ENCODE measurements around the gene SPON1.
"Not testable (repeated sequence)": the region's sequence is repeated elsewhere in the genome, so short reads cannot be mapped to it uniquely, and the experiment has no call there.

The SPON1 gene

GRCh38 chr11:13962562-13963168 lies at the start of gene SPON1:
TSS of gene SPON1 (plus strand) at chr11:13962723. CDS start at chr11:13962905, 182 bp downstream.
- DNase-seq: peak in 40 of 58 donors; percentile 14 to 82 (median 44)

DNA sequence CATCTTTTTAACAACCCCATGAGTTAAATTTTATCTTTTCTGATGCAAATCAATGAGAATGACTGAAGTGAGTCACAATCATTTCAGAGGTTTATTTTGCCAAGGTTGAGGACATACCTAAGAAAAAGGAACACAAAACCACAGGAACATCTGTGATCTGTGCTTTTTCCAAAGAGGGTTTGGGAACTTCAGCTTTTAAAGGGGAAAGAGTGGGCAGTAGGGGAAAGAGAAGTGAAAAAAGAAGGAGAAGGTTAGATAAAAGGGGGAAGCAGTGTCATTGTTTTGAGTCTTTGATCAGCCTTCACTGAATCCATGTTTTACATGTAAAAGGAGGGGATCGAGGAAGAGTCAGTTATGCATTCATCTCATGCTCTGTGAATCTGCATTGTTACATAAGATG lies 45.3 kb upstream of the SPON1 start:
- DNase-seq: no peak

DNA sequence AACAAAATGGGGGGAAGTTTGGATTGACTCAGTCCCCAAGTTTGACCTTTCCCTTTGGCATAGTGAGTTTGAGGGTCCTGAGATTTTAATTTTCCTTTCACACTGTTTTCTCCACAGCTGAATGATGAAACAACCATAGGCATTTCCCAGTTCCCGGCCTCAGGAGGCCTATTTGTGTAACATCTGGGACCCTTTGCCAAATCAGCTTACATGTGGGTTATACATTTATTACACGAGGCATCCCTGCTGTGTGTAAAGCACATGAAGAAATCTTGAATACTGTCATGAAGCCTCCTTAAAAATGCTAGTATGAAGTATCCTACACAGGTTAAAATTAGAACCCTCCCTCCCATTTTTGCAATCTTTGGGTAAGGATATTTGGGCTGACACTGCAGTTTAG lies 44.6 kb upstream of the SPON1 start:
- no peak for DNase-seq

DNA sequence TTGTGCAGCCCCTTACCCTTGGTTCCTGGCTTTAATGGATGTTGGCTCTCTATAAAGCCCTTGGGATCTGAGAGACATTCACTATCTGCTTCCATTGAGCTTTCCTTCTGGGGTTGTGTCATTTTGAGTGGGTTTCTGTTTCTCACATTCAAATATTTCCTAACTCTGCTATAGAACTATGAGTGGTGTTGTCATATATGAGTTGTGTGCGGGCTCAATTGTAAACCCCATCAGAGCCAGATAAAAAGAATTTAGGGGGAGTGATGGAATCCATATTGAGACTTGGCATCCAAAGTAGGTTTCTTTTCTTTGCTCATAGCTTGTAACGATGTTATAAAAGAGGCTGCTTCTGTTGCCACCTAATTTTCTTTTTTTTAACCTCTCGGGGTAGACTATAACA lies 41.8 kb upstream of the SPON1 start:
- no peak for DNase-seq

GRCh38 chr11:13921545-13921944 lies 41.0 kb upstream of the SPON1 start:
- DNase-seq: no peak

- DNase-seq: no peak
Observed at GRCh38 chr11:13923182-13923581, 39.3 kb upstream of the SPON1 start.

GRCh38 chr11:13923716-13924650 lies 38.5 kb upstream of the SPON1 start:
- no peak for DNase-seq

DNA sequence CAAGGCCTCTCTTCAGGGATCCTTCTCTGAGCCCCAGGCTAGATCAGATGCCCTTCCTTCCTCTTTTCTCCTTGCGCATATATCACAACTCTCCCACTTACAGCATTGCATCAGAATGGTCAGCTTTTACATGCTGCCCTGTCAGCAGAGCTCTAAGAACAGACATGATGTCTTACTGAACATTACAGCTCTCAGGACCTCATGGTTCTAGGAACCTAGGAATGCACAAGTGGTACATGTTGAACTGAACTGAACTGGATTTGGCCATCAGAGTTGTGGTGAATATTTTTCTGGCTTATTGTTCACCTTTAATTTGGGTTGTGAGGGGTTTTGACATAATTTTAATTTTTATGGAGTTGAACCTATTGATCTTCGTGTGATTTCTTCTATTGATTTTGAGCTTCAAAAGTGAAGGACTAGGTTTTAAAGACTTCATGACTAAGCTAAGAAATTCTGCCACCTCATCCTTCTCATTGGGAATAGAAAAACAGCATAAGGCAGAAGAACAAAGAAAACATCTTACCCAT lies 37.7 kb upstream of the SPON1 start:
- DNase-seq: peak in 3 of 58 donors; percentile 0 to 5 (median 1)

GRCh38 chr11:13926366-13926765 lies 36.2 kb upstream of the SPON1 start:
- not testable (repeated sequence) for DNase-seq

DNA sequence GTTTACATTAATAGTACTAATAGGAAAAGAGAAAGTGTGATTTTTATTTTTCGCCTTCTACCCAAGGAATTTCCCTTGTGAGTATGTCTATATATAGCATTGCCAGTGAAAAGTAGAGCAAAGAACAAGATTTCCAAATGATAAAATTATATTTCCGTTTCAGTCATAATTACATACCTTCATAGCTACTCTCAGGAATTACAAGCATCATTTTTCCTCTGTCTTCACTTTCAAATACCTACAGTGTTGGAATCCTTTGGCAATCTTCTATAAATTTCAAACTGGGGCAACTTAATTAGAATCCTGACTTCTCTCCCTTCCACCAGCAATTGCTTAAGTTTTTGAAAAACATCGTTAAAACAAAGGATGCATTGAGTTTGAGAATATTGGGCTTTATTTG lies 35.5 kb upstream of the SPON1 start:
- DNase-seq: no peak

DNA sequence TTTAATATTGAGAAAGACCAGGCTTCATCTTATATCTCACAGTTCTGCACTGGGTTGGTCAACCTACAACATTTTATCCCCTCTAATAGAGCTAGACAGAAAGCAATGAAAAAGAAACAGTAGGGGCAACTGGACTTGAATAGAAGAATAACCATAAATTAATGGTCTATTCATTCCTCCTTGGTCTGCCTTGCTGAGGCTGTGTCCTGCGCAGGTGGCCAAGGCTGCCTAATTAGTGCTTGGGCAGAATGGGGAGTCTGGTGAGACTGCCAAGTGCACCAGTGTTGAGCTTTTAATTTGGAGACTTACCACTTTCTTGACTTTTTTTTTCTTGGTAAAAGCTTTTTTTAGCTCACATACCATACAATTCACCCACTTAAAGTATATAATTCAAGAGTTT lies 35.0 kb upstream of the SPON1 start:
- peak in 43 of 58 donors; percentile 0 to 80 (median 39) for DNase-seq

DNA sequence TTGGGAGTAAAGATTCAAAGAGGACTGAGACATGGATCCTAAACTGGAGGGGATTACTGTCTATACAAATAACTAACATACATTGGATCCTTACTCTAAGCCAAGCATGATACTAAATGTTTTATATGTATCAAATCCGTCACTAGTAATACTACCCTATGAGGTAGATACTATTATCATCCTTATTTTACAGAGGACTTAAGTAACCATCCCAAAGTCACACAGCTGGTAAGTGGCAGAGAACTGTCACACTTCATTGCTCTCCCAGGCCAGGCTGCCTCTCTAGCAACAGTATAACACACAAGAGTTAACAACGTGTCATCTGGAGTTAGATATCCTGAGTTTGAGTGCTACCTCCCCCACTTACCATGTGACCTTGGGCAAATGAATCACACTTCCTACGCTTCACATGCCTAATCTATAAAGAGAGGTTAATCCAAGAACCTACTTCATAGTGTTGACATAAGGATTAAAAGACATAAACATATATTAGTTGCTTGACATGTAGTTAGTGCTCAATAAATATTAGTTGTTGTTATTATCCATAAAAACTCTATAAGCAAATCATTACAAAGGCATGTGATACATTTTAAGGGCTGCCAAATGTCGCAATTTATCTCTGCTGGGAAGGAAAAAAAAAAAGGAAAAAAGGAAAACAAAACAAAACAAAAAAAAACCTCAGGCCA lies 33.8 kb upstream of the SPON1 start:
- DNase-seq: no peak

GRCh38 chr11:13929395-13929891 lies 33.1 kb upstream of the SPON1 start:
- peak in 49 of 58 donors; percentile 4 to 90 (median 51) for DNase-seq

GRCh38 chr11:13931356-13931755 lies 31.2 kb upstream of the SPON1 start:
- DNase-seq: no peak

- DNase-seq: not testable (repeated sequence)
Observed at GRCh38 chr11:13937154-13937553, 25.4 kb upstream of the SPON1 start.

GRCh38 chr11:13938829-13939228 lies 23.7 kb upstream of the SPON1 start:
- DNase-seq: not testable (repeated sequence)

DNA sequence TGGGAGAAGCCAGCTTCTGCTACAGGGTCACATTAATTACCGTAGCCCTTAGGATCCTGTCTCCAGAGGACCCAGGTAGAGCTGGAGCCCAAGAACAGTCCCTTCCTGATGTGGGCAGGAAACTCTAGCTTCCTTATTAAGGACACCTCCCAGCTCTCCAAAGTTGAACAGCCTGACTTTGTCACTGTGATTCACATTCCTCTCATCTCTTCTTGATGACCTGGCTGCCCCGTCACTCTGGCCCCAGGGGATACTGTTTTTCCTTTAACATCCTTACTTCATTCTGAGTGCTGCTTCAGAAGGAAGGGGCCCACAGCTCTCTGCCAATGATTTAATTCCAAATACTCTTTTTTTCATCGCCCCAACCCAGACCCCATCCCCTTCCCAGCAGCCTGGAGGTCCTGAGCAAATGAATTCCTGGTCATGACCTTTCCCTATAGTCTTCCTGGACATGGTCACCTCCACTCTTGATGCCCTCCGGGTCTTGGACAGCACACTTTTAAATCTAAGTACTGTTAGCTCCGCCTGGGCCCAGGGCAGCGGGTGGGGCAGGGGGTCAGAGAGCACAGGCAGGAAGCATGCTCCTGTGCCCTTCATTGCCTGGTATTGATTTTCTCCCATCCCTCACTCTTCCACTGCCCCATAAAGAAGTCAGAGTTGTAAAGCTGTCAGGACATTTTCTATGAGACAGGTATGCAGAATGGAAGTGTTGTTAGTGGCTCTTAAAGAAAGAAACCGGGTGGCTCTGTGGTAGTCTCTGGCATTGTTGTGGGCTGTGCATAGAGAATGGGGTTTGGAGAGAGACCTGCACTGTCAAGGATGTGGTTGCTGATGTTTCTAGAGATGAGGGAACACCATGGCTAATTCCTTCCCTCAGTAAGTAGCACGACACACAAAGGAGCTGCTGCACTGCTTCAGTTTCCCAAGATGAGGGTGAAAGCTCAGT lies 22.3 kb upstream of the SPON1 start:
- no peak for DNase-seq

DNA sequence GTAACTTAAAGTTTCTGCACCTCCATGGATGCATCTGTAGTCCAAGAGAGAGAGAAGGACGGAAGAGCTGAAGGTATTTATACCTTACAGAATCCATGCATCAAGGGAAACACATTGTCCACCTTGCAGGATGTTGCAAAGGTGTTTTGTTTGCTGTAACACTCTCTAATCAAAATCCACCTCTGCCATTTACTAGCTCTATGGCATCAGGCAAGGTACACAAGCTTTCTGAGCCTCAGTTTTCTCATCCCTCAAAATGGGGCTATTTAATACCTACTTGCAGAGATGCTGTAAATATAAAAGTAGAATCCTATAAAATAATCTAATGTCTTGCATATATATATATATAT lies 21.6 kb upstream of the SPON1 start:
- no peak for DNase-seq

- DNase-seq: no peak
Observed at GRCh38 chr11:13941775-13942174, 20.7 kb upstream of the SPON1 start.

GRCh38 chr11:13942378-13942777 lies 20.1 kb upstream of the SPON1 start:
- peak in 4 of 58 donors; percentile 6 to 49 (median 20) for DNase-seq

All from anterior cingulate cortex (tissue), 58 donors.